HG03378 (cell line): ENCODE results near the gene SULF2.

Source experiments
- ATAC-seq: cut with Tn5 transposase; IDR thresholded peaks from one replicate; pipeline ENCODE4 v1.9.1; 2021; ENCODE audit warnings: mild to moderate bottlenecking, moderate library complexity; ENCODE audit not compliant: unreplicated experiment

Gene SULF2

GRCh38 chr20:47688385-47689381 lies 96.6 kb downstream of the SULF2 start:
- ATAC-seq = no peak

GRCh38 chr20:47687095-47687987 lies 97.9 kb downstream of the SULF2 start:
- ATAC-seq = no peak

- no peak for ATAC-seq
These were observed 98.7 kb downstream of the SULF2 start for GRCh38 chr20:47686545-47686944.

GRCh38 chr20:47684306-47685080 lies 100.8 kb downstream of the SULF2 start:
- no peak for ATAC-seq

- ATAC-seq = no peak
These were observed 102.4 kb downstream of the SULF2 start for GRCh38 chr20:47682916-47683315.

- ATAC-seq = no peak
These were observed 103.1 kb downstream of the SULF2 start for GRCh38 chr20:47682028-47682783.

GRCh38 chr20:47680804-47681529 lies 104.3 kb downstream of the SULF2 start:
- no peak for ATAC-seq

GRCh38 chr20:47679462-47679861 lies 105.8 kb downstream of the SULF2 start:
- ATAC-seq = no peak

- ATAC-seq = no peak
These were observed 106.7 kb downstream of the SULF2 start for GRCh38 chr20:47678536-47678935.

- no peak for ATAC-seq
These were observed 107.4 kb downstream of the SULF2 start for GRCh38 chr20:47677635-47678453.

GRCh38 chr20:47676912-47677634 lies 108.2 kb downstream of the SULF2 start:
- ATAC-seq = no peak

GRCh38 chr20:47676219-47676721 lies 109.0 kb downstream of the SULF2 start:
- no peak for ATAC-seq

GRCh38 chr20:47675190-47676142 lies 109.8 kb downstream of the SULF2 start:
- no peak for ATAC-seq

- no peak for ATAC-seq
These were observed 110.6 kb downstream of the SULF2 start for GRCh38 chr20:47674686-47675085.

GRCh38 chr20:47674145-47674544 lies 111.1 kb downstream of the SULF2 start:
- no peak for ATAC-seq

GRCh38 chr20:47673671-47673955 lies 111.7 kb downstream of the SULF2 start:
- ATAC-seq = no peak
